DND-41 (cell line): Measurements from ENCODE around the gene RNF157.

ENCODE experiments used
- EZH2 ChIP-seq: IDR thresholded peaks from 3 replicates; pipeline ENCODE4 v1.6.1; 2012; ENCODE audit warnings: borderline replicate concordance, low read depth, mild to moderate bottlenecking, moderate library complexity, low read length, inconsistent platforms; ENCODE audit not compliant: severe bottlenecking
- TF ChIP-seq, protein P1 (sequence below): IDR thresholded peaks from 2 replicates; pipeline ENCODE4 v1.5.1; 2012; ENCODE audit warnings: borderline replicate concordance, low read length, moderate library complexity, mild to moderate bottlenecking; ENCODE audit not compliant: poor library complexity, severe bottlenecking; ENCODE audit errors: extremely low read depth

DNA sequence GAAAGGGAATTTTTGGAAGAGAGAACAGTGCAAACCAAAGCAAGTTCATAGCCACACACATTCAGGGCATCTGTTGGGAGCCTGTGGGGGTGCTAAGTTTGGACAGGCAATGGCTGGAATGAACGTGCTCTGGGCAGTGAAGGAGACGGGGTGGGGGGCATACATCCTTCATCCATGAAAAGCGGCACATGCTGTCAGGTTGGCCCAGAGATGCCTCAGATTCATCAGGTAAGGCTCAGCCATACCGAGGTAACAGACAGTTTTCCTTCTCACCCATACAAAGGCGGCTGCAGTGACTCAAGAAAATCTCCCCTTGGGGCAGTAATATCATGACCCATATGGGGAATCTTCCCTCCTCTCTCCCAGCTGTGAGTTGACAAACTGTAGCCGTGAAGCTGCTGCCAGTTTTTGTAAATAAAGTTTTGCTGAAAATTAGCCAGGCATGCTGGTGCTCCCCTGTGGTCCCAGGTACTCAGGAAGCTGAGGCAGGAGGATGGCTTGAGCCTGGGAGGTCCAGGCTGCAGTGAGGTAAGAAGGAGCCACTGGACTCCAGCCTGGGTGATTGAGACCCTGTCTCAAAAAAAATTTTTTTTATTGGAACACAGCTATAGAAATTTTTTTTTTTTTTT, 15.6 kb upstream of the RNF157 start:
- TF ChIP-seq, protein P1, sequence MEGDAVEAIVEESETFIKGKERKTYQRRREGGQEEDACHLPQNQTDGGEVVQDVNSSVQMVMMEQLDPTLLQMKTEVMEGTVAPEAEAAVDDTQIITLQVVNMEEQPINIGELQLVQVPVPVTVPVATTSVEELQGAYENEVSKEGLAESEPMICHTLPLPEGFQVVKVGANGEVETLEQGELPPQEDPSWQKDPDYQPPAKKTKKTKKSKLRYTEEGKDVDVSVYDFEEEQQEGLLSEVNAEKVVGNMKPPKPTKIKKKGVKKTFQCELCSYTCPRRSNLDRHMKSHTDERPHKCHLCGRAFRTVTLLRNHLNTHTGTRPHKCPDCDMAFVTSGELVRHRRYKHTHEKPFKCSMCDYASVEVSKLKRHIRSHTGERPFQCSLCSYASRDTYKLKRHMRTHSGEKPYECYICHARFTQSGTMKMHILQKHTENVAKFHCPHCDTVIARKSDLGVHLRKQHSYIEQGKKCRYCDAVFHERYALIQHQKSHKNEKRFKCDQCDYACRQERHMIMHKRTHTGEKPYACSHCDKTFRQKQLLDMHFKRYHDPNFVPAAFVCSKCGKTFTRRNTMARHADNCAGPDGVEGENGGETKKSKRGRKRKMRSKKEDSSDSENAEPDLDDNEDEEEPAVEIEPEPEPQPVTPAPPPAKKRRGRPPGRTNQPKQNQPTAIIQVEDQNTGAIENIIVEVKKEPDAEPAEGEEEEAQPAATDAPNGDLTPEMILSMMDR, result no peak
- TF ChIP-seq EZH2, result no peak
